Measurements from ENCODE around the gene NEAT1.

The NEAT1 gene

DNA sequence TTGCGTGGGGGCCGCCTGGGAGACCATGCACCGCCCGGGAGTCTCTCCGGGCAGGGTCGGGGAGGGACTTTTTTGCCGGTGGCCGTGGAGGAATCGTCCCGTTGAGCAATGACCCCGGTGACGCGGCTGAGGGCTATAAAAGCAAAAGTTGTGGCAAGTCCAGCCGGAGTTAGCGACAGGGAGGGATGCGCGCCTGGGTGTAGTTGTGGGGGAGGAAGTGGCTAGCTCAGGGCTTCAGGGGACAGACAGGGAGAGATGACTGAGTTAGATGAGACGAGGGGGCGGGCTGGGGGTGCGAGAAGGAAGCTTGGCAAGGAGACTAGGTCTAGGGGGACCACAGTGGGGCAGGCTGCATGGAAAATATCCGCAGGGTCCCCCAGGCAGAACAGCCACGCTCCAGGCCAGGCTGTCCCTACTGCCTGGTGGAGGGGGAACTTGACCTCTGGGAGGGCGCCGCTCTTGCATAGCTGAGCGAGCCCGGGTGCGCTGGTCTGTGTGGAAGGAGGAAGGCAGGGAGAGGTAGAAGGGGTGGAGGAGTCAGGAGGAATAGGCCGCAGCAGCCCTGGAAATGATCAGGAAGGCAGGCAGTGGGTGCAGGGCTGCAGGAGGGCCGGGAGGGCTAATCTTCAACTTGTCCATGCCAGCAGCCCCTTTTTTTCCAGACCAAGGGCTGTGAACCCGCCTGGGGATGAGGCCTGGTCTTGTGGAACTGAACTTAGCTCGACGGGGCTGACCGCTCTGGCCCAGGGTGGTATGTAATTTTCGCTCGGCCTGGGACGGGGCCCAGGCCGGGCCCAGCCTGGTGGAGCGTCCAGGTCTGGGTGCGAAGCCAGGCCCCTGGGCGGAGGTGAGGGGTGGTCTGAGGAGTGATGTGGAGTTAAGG is at the start of gene NEAT1:
TSS of gene NEAT1 (plus strand) at position 166 of the 883 bp plus-strand sequence.
- DNase-seq (ENCODE audit: low read depth in 1 of 2, low spot score in 1 of 2): peak; percentile 73 to 98
- in situ Hi-C loops (cut with HindIII; ENCODE audit: low pct_unique_long_range_greater_than_20kb, low sequenced_read_pairs): no loop called here

DNA sequence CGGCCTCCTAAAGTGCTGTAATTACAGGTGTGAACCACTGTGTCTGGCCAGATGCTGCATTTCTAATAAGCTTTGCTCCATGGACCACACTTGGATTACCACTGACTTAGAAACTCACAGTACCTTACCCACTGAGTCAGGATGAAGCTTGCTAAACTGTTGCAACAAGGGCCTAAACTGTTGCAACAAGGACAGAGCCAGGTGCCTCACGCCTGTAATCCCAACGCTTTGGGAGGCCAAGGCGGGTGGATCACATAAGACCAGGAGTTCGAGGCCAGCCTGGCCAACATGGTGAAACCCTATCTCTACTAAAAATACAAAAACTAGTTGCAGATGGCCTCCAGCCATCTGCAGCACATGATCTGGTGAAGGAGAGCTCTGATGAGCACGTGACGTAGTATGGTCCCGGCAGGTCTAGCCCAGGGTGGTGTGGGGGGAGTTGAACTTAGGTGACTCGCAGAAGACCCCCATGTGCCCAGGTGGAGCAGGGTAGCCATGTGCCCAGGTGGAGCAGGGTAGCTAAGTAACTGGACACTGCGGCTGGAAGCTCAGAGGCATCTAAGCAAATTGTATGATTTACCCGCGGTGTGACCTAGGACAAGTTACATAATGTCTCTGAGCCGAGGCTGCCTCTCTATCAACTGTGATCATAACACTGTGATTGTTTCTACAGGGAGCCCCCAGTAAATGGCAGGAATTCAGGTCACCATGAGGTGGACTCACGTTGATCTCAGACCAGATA is 48.6 kb upstream of the NEAT1 start:
- no peak for TF ChIP-seq JUND (IDR thresholded peaks at IDR 0.05; ENCODE audit: low read depth)
- DNase-seq (ENCODE audit: low read depth in 1 of 2, low spot score in 1 of 2): no peak
- in situ Hi-C loops (cut with HindIII; ENCODE audit: low pct_unique_long_range_greater_than_20kb, low sequenced_read_pairs): no loop called here

More for the DNA sequence above, at the start of gene NEAT1:
- TF ChIP-seq JUND (IDR thresholded peaks at IDR 0.05; ENCODE audit: low read depth): 0 out of 2 replicates have a peak, but pooled peaks have one; percentile 53

DNA sequence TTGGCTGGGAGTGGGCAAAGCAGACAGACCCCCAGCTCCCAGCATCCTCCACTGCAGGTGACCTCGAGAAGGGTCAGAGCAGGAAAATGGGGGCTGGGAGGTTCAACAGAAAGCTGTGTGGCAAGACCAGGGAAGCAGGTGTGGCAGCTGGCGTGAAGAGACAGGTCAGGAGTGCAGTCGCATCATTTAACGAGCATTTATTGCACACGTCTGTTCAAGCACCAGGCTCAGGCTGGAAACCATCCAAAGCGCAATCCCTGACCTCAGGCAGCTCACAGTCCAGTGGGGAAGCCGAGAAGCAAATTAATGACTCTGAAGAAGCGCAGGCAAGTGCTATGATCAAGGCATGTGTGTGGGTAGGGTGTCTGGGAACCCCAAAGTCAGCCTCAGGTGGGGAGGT is 47.6 kb upstream of the NEAT1 start:
- TF ChIP-seq JUND (IDR thresholded peaks at IDR 0.05; ENCODE audit: low read depth): no peak
- DNase-seq (ENCODE audit: low read depth in 1 of 2, low spot score in 1 of 2): no peak
- in situ Hi-C loops (cut with HindIII; ENCODE audit: low pct_unique_long_range_greater_than_20kb, low sequenced_read_pairs): no loop called here

DNA sequence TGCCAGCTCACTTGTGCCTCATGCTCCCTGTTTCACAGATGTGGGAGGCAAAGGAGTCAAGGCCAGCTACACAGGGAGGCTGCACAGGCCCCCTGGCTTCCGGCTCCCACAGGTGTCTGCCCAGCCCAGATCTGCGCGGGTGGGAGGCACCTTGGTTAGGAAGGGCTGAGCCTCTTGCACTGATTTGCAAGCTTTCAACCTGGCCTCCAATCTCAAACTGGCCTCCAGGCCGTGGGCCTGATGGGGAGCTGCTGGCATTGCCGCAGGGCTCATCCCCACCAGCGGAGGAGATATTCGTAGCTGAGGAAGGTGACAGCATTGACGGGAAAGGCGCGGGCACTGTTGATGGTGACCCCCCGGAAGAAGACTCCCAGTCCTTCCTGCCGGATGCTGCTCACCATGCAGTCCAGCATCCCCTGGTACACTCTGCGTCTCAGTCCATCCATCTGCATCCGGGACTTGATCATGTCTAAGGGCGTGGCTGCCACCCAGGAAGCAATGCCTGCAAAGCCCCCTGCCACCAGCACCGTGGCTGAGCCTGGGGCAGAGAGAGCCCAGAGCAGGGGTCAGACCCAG is 46.4 kb upstream of the NEAT1 start:
- in situ Hi-C loops (cut with HindIII; ENCODE audit: low pct_unique_long_range_greater_than_20kb, low sequenced_read_pairs): no loop called here
- TF ChIP-seq JUND (IDR thresholded peaks at IDR 0.05; ENCODE audit: low read depth): no peak

DNA sequence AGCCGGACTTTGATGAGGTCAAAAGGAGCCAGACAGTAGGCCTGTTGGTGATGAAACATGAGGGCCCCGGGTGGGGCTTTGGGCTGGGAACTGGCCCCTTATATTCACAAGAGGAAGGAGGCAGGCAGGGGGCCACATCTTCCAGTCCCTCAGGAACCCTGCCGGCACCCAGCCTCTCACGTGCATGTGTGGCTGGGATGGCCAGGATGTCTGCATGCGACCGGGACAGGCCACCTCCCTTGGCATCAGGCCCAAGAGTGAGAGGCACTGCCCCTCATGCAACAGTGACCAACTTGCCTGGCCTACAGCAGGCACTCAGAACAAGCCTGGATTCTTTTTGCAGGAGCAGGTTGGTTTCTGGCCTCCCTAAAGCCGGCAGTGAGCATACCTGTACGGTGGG is 45.6 kb upstream of the NEAT1 start:
- in situ Hi-C loops (cut with HindIII; ENCODE audit: low pct_unique_long_range_greater_than_20kb, low sequenced_read_pairs): no loop called here
- TF ChIP-seq JUND (IDR thresholded peaks at IDR 0.05; ENCODE audit: low read depth): no peak
- no peak for DNase-seq (ENCODE audit: low read depth in 1 of 2, low spot score in 1 of 2)

More for the DNA sequence above, 46.4 kb upstream of the NEAT1 start:
- DNase-seq (ENCODE audit: low read depth in 1 of 2, low spot score in 1 of 2): no peak

GRCh38 chr11:65377777-65378176 is 44.8 kb upstream of the NEAT1 start:
- DNase-seq (ENCODE audit: low read depth in 1 of 2, low spot score in 1 of 2): no peak
- in situ Hi-C loops (cut with HindIII; ENCODE audit: low pct_unique_long_range_greater_than_20kb, low sequenced_read_pairs): no loop called here
- TF ChIP-seq JUND (IDR thresholded peaks at IDR 0.05; ENCODE audit: low read depth): no peak

DNA sequence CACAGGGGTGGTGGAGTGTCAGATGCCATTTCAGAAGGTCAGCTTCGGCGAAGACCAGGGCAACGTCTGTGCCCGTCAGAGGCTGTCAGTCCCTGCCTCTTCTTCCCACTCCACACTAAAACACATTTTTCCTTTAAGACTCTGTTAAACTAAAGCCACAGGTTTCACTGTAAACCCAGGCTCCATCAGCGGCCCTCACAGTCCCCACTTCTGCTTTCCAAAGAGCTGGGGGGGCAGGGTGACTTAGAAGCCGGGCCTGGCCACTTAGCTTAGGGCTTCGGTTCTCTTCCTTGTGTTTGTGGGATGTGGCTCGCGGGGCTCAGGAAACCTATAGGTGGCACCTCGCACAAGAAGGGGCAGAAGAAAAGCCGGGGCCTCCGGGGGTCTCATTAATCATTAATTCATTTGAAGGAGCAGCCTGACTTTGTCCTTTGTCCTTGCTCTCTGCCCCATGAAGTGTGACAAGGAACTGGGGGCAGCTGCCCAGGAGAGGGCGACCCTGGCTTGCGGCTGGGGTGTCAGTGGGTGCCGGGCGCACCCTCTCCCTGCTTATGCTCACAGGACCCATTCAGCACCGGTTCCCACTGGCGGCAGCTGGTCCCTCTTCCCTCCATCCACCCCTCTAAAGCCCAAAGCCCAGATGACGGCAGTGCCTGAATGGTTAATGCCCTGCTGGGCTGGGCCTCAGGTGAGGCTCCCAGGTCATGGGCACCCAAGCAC is 44.2 kb upstream of the NEAT1 start:
- in situ Hi-C loops (cut with HindIII; ENCODE audit: low pct_unique_long_range_greater_than_20kb, low sequenced_read_pairs): no loop called here

DNA sequence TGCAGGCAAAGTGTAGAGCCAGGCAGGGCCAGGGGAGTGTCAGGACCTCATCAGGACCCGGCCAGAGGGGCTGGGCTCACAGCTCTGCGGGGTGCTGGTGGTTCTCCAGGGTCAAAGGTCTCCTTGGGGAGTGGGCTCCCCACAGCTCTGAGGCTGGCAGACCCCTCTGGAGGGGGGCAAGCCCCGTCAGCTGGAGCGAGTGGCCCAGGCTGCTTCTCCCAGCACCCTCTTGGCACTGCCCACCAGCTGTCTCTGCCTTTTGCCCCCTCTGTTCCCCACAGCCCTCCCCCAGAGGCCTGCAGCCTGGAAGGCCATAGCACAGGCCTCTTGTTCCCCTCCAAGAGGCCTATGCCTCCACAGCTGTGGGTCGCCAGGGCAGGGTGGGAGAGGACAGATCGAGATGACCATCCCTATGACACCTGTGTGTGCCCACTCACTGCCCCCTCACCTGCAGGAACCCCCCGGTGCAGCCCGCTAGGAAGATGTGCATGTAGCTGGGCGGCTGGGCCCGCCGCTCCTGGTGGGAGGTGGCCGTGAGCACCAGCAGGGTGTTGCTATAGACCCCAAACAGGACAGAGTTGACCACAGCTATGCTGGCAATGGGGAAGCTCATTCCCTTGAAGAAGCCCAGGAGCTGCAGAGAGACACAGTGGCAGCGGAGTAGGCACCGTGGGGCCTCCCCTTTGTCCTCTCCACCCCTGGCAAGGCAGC is 43.5 kb upstream of the NEAT1 start:
- in situ Hi-C loops (cut with HindIII; ENCODE audit: low pct_unique_long_range_greater_than_20kb, low sequenced_read_pairs): no loop called here
- no peak for TF ChIP-seq JUND (IDR thresholded peaks at IDR 0.05; ENCODE audit: low read depth)
- DNase-seq (ENCODE audit: low read depth in 1 of 2, low spot score in 1 of 2): no peak

More for the DNA sequence above, 44.2 kb upstream of the NEAT1 start:
- no peak for DNase-seq (ENCODE audit: low read depth in 1 of 2, low spot score in 1 of 2)
- TF ChIP-seq JUND (IDR thresholded peaks at IDR 0.05; ENCODE audit: low read depth): no peak

DNA sequence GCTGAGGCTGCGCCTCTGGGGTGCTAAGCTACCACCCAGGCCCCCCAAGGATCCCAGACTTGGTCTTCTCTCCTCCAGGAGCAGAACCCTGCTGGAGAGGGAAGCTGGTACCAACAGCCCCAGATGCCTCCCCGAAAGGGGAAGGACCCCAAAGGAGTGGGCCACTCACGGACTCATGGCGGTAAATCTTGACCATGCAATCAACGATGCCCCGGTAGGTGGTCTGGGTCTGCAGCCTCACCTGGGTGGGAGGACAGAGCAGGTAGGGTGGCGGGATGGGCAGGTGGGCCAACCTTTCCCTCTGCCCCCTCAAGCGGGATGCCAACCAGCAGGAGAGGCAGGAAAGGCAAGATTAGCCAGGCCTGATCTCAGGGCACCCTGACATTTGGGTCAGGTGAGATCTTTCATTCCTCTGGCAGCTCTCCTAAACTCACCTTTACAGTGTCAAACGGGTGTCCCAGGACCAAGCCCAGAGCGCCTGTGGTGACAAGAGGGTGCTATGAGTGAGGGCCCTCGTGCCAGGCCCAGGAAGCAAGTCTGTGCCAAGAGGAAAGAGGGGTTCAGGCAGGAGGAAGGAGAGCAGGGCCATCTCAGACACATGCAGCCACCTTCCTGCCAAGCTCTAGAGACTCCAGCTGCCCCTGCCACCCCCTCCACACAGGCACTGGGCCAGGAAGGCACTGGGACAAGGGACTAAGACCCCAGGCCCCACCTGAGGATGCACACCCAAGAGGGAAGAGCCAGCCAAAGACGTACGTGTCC is 42.7 kb upstream of the NEAT1 start:
- no peak for TF ChIP-seq JUND (IDR thresholded peaks at IDR 0.05; ENCODE audit: low read depth)
- in situ Hi-C loops (cut with HindIII; ENCODE audit: low pct_unique_long_range_greater_than_20kb, low sequenced_read_pairs): no loop called here
- peak in 1 of 2 experiments; percentile 72 for DNase-seq (ENCODE audit: low read depth in 1 of 2, low spot score in 1 of 2)

GRCh38 chr11:65380460-65381119 is 42.0 kb upstream of the NEAT1 start:
- in situ Hi-C loops (cut with HindIII; ENCODE audit: low pct_unique_long_range_greater_than_20kb, low sequenced_read_pairs): no loop called here

DNA sequence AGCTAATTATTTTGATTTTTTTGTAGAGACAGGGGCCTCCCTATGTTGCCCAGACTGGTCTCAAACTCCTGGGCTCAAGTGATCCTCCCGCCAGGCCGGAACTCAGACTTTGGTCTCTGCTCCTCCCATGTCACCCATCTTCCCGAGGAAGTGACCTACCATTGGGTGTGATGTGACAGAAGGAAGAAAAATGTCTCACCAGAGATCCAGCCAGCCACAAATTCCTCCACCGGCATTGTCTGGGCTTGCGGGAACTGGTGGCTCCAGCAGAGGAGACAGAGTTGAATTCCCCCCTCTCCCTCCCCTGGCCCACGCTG is 40.9 kb upstream of the NEAT1 start:
- TF ChIP-seq JUND (IDR thresholded peaks at IDR 0.05; ENCODE audit: low read depth): no peak
- in situ Hi-C loops (cut with HindIII; ENCODE audit: low pct_unique_long_range_greater_than_20kb, low sequenced_read_pairs): no loop called here
- peak in 1 of 2 experiments; percentile 53 for DNase-seq (ENCODE audit: low read depth in 1 of 2, low spot score in 1 of 2)

More at GRCh38 chr11:65380460-65381119, 42.0 kb upstream of the NEAT1 start:
- DNase-seq (ENCODE audit: low read depth in 1 of 2, low spot score in 1 of 2): peak in 1 of 2 experiments; percentile 57
- no peak for TF ChIP-seq JUND (IDR thresholded peaks at IDR 0.05; ENCODE audit: low read depth)

Measured in T47D (cell line).